ENCODE measurements around the gene NEK5.
"Not testable (repeated sequence)": the region's sequence is repeated elsewhere in the genome, so short reads cannot be mapped to it uniquely, and the experiment has no call there.

The NEK5 gene, protein sequence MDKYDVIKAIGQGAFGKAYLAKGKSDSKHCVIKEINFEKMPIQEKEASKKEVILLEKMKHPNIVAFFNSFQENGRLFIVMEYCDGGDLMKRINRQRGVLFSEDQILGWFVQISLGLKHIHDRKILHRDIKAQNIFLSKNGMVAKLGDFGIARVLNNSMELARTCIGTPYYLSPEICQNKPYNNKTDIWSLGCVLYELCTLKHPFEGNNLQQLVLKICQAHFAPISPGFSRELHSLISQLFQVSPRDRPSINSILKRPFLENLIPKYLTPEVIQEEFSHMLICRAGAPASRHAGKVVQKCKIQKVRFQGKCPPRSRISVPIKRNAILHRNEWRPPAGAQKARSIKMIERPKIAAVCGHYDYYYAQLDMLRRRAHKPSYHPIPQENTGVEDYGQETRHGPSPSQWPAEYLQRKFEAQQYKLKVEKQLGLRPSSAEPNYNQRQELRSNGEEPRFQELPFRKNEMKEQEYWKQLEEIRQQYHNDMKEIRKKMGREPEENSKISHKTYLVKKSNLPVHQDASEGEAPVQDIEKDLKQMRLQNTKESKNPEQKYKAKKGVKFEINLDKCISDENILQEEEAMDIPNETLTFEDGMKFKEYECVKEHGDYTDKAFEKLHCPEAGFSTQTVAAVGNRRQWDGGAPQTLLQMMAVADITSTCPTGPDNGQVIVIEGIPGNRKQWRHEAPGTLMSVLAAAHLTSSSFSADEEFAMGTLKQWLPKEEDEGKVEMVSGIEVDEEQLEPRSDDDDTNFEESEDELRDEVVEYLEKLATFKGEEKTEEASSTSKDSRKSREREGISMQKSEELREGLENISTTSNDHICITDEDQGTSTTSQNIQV

DNA sequence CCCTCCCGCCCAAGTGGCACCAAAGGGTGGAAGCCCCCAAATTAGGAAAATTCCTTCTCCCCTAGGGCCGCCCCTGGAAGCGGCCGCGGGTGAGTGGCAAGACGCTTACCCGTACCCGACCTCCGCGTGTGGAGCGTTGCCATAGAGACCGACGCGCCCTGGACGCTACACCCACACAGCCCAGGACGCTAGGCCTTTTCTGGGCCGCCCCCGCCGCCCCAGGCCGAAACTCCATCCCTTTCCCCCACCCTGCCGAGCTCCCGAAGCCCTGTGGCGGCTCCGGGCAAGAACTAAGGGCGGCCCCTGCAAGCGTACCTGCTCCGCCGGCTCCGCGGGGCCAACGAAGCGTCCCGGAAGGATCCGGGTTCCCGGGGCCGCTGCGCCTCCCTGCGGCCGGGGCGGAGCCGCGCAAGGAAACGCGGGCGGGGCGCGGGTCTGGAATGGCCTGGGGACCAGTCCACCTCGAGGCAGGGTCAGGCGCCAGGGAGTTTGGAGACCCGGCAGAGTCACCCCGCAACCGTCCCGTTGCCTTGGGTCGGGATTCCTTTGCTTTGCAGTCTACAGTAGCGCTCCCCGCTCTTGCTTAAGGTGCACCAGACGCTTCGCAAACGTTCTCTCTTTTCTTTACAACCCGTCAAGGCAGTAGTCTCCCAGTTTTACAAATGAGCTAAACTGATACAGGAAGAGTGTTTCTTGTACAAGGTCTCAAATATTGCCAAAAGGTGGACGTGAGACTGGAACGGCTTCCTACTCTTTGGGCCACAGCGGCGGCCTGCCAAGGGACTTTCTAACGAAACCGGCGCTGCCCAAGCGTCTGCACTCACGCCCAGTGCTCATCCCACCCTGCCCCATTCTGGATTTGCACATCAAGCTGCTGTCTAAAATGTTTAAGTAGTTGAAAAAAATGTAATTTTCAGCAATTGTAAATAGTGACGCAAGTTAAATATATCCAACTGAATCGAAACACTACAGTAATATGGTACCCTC lies at the start of gene NEK5:
Gene NEK5 (minus strand): TSS at position 360 of the 987 bp plus-strand sequence. CDS start 1,591 bp downstream, outside the sequence.
- peak; percentile 59 for DNase-seq

DNA sequence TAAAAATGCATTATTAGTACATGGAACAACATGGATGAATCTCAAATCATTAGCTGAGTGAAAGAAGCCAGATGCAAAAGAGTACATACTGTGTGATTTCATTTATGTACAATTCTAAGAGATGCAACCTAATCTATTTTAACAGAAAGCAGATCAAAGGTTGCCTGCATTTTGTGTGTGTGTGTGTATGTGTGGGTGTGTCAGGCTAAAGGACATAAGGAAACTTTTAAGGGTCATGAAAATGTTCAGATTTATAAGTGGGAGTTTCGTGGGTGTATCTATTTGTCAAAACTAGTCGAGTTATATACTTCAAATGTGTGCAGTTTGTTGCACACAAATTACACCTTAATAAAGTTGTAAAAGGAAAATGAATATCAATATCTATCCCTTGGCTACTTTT lies 48.4 kb upstream of the NEK5 start:
- DNase-seq: no peak

DNA sequence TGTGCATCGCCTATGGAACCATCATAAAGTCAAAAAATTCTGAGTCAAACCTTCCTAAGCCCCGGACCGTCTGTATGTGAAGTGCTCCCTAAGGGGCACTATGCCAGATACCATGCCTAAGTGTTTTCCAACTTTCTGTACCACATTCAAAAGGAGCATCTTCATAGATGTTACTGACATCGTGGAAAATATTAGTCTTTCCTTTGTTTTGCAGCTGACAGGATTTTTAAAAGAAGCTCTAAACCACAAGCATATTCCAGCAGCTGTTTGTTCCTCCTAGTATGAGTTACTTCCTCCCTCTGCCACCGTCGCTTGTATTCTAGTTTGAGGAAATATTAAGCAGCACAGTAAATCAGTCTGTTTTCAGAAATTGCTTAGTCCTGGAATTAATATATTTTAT lies 45.1 kb upstream of the NEK5 start:
- DNase-seq: peak; percentile 30

DNA sequence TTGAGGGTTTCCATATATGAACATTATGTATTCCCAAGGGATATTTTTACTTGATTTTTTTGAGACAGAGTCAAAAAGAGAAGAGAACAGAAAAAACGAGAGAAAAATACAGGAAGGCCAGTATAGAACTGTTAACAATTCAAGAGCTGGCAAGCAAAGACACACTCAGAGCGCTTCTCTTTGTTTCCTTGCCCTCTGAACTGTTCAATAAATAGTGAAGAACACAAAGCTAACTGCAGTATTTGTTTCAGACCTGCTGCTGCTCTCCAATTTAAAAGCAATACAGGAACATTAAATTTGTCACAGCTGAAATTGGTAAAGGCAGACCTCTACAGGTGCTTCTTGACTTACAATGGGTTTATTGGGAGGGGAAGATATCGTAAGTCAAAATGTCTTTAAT lies 44.5 kb upstream of the NEK5 start:
- DNase-seq: no peak

DNA sequence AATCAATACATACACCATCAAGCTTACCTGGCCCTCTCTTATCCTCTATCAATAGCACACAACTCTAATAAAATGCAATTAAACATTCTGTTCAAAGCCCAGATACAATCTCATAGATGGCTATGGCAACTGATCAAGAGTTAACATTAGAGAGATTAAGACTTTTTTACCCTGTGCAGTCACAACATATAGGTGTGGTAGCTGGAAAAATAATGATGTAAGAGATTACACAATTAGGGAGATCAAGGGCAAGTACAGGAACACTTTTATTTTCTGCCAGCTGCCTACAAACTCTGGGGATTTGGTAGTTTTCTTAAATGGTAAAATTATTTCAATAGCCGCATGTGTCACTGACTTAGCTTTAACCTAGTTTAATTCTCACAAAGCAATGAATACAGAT lies 42.8 kb upstream of the NEK5 start:
- DNase-seq: not testable (repeated sequence)

DNA sequence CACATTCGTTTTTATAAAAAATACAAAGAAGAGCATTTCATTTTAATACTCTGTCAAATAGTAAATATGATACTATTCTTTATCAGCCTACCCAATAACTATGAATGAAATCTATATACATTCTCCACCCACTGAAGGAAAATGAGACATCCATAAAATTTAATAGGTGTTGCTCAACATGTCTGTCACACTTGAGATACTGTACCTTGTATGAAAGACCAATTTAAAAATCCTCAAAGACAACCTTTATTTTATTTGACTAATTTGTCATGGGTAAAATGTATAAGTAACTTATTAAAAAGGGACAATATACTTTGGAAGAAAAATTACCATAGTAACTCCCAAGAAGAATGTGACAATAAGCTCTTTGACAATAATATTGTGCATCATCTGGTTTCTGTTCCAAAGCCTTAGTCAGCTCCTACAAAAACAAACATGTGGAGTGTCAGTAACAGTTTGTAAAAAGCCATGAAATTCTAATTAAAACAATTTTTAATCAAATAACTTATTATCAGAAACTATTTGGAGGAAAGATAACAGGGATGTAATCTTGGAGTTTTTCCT lies 42.0 kb upstream of the NEK5 start:
- not testable (repeated sequence) for DNase-seq

DNA sequence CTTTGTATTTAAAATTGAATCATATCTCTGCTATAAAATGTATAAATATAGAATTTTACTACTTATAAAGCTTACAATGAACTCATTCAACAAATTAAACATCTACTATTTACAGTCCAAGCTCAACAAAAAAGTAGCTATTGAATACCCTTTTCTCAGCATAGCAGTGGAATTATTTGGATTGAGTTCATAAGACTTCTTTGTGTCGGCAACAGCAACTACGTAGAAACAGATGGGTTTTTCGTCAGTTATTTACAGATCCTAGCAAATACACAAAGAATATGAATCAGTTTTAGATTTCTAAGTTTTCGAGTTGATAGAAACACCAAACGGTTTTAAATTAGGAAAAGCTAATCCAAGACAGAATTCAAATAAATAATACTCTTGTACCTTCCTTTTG lies 41.0 kb upstream of the NEK5 start:
- no peak for DNase-seq

DNA sequence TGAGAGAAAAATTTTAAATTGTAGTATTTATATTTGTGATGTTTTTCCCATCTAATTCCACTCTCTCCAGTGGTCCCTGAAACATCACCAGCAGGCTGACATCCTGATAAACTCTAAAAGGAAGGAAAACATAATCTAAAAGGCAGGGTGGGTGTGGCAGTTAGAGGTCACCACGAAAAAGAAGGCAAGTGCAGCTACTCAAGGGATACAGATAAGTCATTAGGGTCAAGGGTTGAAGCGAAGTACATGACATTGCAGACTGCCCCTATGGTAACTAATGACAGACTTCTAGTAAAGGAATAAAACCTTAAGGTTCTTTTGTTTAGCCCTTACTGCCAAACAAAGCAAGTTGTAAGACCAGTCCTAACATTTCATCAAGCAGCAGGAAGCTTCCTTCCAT lies 36.5 kb upstream of the NEK5 start:
- DNase-seq: no peak

DNA sequence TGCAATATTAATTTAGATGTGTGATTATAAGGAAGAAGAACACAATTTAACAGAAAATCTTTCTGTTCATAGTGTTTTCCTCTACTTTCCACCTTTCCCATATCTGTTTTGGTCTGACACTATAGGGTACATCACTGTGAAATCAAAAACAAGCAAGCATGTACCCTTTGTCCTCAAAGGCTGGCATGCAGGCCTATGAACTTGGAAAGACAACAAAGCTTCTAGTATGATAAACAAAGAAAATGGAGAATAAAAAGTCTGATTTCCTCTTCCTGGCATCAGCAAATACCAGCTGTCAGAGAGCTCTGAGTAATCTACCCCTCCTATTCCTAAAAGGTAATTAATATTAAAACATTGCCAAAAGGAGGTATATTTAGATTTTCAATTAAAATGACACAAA lies 36.1 kb upstream of the NEK5 start:
- no peak for DNase-seq

DNA sequence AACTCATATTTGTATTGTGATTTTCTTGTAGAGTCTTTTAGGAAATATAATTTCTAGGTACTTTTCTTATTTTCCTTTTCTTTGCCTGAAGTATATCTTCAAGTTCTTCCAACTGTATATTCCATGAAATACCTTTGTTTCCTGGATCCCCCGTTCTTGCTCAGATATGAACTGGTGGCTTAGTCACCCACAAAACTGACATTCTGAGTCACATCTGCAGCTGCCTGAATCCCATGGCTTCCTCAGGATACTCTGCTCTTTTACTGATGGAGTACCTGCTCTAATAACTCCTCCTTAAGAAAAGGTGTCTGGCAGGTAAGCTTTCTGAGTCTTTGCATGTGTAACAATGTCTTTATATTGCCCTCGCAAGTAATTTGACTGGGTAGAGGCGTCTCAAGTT lies 35.0 kb upstream of the NEK5 start:
- not testable (repeated sequence) for DNase-seq

DNA sequence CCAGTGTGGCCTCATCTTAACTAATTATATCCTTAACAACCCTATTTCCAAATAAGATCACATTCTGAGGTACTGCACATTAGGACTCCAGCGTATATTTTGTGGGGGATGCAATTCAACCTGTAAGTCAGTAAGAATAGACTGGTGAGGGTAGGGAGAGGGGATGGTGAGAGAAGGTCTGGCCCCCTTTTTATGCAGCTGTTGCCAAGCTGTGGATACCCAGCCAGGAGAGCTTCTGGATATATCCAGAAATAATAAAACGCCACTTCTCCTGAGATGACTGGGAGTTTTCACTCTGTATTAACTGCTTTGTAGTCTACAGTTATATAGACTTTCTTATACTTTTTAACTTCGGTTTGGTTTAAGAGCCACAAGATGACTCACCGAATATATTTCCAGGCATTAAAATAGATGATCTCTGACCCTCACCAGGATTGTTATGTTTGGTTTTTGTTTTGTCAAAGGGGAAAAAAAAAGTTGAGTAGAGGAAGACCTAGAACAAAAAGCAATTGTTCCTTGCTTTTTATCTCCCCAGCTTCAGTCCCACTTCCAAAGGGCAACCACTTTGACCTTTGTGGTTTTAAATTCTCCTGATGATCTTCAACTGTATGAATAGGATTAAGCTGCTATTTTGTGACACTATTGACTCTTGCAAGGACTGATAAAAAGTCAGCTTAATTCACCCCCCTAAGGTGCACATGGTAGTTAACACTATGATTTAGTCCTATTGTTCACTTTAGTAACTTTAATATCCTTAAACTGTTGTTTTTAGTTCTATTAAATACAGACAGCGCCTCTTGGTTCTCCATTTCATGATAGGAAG lies 33.6 kb upstream of the NEK5 start:
- no peak for DNase-seq

DNA sequence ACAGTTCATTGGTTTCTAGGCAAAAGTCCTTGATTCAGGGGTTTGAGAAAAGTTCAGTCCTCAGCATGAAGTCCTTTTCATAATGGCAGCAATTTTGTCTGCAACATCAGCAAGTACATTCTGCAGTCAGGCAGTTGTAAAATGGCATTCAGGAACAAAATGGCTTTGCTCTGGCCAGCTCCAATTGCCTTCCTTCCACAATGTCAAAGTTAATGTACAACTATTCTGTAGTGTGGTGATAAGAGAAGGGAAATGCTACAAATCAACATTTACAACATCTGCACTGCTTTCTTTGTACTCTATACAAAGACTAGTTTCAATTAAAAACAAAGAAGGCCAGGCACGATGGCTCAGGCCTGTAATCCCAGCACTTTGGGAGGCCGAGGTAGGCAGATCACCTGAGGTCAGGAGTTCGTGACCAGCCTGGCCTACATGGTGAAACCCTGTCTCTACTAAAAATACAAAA lies 32.3 kb upstream of the NEK5 start:
- no peak for DNase-seq

DNA sequence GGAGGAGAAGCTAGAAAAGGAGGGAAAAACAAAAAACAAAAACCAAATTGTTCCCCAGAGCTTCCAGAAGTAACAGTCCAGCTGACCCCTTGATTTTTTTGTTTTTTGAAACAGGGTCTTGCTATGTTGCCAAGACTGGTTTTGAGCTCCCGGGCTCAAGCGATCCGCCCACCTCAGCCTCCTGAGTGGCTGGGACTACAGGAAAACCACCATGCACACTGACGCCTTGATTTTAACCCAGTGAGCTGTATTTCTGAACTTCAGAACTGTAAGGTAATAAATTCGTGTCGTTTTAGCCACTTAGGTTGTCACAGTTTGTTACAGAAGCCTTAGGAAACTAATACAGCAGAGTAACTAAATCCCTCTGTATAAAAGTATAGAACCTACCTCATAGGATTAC lies 31.6 kb upstream of the NEK5 start:
- DNase-seq: no peak

DNA sequence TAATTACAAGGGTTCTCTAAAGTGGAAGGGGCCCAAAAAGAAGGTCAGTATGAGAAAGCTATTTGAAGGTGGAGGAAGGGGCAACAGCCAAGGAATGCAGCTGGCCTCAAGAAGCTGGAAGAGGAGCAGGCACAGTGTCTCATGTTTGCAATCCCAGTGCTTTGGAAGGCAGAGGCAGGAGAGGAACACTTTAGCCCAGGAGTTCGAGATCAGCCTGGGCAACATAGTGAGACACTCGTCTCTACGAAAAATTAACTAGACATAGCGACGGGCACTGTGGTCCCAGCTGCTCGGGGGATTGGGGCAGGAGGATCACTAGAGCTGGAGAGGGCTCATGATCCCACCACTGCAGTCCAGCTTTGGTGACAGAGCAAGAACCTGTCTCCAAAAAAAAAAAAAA lies 31.2 kb upstream of the NEK5 start:
- no peak for DNase-seq

DNA sequence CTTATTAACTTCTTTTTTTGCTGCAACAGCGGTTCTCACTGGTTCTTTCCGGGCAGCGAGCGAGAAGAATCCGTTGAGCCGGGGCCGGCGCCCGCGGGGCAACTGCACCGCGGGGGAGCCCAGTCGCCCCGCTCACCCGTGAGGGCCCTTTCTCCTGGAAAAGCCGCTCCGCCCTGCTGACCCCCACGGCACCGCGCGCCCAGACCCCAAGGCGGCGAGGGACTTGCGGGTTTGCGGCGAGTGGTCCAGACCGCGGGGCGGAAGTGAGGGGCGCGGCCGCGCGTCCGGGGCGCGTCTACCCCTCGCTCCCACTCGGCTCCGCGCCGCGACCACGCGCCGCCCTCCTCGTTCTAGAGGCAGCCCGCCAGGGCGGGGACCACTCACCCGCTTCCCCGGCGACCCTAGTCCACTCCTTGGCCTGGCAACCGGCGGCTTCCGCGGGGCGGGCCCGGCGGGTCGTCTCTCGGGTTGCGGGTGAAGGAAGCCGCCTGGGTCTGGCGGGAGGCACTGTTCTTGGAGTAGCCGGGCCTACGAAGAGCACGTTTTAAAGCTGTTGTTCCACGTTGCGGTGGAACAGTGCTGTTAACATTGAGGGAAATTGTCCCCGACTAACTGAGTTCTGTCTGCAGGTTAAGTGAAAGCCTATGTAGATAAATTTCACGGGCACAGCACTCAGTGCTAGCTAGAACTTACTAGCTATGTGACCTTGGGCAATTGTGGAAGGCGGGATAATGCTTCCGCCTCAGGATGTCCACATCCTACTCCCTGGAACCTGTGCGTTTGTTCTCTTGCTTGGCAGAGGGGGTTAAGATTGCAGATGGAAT lies 30.5 kb upstream of the NEK5 start, which contains the start of gene NEK3:
Gene NEK3 (minus strand): TSS at position 439 of the 824 bp plus-strand sequence. CDS start 3,406 bp downstream, outside the sequence.
- DNase-seq: peak; percentile 40

DNA sequence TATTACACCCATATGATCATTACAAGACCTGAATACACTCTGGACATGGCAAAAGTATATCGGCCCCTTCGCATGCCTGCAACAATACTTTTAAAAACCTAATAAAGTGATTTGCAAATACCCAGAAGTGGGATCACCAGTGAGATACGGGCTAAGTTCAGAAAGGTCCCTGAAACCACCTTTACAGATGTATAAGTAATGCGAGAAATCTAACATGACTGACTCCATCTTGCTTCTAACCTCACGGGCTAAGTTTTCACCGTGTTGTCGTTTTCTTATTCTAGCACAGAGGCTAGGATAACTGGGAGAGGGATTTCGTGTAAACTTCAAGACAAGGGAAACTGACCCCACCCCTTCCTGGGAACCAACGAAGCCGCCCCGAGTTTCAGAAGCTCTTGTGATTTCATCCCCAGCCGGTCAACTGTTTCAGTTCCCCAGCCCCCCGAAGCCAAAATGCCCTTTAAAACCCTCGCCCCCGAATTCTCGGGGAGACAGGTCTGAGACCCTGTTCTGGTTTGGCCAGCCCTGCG lies 29.8 kb upstream of the NEK5 start:
- peak; percentile 58 for DNase-seq

DNA sequence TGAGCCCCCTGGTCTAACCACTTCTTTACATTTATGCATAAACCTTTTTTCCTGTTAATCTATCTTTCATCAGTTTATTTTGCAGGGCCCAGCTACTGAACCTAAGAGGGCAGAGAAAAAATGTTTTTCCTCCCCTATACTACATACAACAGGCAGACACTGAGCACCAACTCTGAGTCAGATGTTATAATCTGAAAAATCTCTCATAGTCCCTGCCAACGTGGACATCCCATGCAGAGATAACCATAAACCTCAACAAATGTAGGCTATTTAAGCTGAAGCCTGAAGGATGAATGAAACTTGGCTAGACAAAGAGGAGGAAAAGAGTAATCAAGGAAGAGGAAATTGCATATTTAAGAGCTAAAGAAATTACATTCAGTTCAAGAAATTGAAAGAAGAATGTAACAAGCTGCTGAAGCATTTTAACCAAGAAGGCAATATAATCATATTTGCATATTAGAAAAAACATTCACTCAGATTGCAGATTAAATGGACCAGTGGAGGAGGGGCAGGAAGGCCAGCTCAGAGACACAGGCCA lies 27.9 kb upstream of the NEK5 start:
- DNase-seq: no peak

DNA sequence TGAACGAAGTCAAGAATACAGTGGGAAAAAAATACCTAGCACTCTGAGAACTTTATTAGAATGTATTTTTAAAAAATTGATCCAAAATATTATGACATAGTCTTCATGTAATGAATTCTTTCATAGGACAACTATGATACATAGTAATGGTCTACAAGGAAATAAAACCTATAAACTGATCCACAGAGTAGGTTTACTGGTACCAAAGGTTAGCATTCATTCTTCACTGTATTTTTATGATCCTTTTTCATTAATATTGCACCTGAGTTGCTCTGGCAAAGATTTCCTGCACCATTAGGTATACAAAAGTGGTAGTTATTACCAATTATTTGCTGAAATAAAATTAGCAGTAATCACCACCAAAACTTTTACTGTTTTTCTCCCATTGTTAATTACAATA lies 26.3 kb upstream of the NEK5 start:
- no peak for DNase-seq

DNA sequence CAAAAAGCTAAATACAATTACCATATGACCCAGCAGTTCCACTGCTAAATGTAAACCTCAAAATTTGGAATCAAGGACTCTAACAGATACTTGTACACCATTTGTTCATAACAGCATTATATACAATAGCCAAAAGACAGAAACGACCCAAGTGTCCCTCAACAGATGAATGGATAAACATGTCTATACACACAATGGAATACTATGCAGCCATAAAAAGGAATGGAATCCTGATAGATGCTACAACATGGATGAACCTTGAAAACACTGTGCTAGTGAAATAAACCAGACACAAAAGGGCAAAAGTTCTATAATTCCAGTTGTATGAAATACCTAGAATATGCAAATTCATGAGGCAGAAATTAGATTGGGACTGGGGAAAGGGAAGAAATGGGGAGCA lies 18.4 kb upstream of the NEK5 start:
- DNase-seq: no peak

DNA sequence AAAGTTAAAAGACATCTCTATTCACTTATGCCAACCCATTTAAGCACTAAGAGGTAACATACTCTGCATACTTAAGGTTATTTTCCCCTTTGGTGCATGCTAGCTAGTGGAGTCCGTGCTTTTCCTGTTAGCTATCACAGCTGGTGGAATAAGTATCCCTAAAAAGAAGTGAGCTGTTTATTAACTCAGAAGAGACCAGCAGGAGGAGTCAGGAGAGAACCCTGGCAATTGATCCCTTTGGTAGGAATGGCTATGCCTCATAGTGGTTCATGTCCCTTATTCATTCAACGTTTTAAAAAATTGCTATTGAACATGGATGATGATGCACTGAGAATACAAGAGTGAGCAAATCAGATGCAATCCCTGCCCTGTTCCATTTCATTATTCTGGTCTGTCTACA lies 12.4 kb upstream of the NEK5 start:
- DNase-seq: no peak

Measured in inflammatory macrophage treated with lipopolysaccharide for 4 hours (primary cell).